ENCODE data around the gene DPP10. TPM values are rescaled to one million over a fixed set of nuclear protein-coding genes. Genes with fewer than 3 reads are reported as not detected.

Gene DPP10
- total and polyA plus RNA-seq, 10 of the 15 experiments (the other 5 are each of a cell fraction or from before 2014, with no cell fraction given), result not detected

DNA sequence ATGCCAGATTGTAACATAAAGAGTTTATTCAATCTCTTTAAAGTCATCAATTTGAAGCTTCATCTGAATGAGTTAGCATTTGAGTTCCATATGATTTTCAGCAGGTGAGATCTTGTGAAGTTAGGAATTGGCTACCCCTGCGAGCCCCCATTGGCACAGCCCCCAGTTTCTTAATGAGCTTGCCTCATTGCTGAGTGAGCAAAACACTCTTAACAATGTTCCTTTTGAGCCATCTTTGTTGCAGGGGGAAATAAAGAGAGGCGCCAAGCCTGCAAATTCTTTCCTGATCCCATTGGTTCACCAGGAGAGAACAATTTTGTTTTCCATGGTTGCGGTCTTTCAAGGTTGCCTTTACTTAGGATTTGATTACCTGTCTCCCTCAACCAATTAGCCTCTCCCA is 18.7 kb downstream of the DPP10 start (continued):
- TF ChIP-seq, protein P1, sequence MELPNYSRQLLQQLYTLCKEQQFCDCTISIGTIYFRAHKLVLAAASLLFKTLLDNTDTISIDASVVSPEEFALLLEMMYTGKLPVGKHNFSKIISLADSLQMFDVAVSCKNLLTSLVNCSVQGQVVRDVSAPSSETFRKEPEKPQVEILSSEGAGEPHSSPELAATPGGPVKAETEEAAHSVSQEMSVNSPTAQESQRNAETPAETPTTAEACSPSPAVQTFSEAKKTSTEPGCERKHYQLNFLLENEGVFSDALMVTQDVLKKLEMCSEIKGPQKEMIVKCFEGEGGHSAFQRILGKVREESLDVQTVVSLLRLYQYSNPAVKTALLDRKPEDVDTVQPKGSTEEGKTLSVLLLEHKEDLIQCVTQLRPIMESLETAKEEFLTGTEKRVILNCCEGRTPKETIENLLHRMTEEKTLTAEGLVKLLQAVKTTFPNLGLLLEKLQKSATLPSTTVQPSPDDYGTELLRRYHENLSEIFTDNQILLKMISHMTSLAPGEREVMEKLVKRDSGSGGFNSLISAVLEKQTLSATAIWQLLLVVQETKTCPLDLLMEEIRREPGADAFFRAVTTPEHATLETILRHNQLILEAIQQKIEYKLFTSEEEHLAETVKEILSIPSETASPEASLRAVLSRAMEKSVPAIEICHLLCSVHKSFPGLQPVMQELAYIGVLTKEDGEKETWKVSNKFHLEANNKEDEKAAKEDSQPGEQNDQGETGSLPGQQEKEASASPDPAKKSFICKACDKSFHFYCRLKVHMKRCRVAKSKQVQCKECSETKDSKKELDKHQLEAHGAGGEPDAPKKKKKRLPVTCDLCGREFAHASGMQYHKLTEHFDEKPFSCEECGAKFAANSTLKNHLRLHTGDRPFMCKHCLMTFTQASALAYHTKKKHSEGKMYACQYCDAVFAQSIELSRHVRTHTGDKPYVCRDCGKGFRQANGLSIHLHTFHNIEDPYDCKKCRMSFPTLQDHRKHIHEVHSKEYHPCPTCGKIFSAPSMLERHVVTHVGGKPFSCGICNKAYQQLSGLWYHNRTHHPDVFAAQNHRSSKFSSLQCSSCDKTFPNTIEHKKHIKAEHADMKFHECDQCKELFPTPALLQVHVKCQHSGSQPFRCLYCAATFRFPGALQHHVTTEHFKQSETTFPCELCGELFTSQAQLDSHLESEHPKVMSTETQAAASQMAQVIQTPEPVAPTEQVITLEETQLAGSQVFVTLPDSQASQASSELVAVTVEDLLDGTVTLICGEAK (IDR thresholded peaks at IDR 0.05; ENCODE audit: borderline replicate concordance), result no peak
- TF ChIP-seq, protein P2, sequence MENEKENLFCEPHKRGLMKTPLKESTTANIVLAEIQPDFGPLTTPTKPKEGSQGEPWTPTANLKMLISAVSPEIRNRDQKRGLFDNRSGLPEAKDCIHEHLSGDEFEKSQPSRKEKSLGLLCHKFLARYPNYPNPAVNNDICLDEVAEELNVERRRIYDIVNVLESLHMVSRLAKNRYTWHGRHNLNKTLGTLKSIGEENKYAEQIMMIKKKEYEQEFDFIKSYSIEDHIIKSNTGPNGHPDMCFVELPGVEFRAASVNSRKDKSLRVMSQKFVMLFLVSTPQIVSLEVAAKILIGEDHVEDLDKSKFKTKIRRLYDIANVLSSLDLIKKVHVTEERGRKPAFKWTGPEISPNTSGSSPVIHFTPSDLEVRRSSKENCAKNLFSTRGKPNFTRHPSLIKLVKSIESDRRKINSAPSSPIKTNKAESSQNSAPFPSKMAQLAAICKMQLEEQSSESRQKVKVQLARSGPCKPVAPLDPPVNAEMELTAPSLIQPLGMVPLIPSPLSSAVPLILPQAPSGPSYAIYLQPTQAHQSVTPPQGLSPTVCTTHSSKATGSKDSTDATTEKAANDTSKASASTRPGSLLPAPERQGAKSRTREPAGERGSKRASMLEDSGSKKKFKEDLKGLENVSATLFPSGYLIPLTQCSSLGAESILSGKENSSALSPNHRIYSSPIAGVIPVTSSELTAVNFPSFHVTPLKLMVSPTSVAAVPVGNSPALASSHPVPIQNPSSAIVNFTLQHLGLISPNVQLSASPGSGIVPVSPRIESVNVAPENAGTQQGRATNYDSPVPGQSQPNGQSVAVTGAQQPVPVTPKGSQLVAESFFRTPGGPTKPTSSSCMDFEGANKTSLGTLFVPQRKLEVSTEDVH (IDR thresholded peaks at IDR 0.05; ENCODE audit: low read depth, partially characterized antibody), result no peak
- TF ChIP-seq, protein P3, sequence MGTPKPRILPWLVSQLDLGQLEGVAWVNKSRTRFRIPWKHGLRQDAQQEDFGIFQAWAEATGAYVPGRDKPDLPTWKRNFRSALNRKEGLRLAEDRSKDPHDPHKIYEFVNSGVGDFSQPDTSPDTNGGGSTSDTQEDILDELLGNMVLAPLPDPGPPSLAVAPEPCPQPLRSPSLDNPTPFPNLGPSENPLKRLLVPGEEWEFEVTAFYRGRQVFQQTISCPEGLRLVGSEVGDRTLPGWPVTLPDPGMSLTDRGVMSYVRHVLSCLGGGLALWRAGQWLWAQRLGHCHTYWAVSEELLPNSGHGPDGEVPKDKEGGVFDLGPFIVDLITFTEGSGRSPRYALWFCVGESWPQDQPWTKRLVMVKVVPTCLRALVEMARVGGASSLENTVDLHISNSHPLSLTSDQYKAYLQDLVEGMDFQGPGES (IDR thresholded peaks at IDR 0.05), result no peak
- no peak for TF ChIP-seq NBN (IDR thresholded peaks at IDR 0.05)
- no peak for TF ChIP-seq ZNF622 (IDR thresholded peaks at IDR 0.05)

Data from GM12878 (cell line).